Measurements from ENCODE around the gene INPP5B. TPM values are rescaled to one million over a fixed set of nuclear protein-coding genes. Genes with fewer than 3 reads are reported as not detected.
A peak's percentile ranks its signal among the peaks of the same experiment; 100 is the strongest.

The INPP5B gene
- total and polyA plus RNA-seq, 11 donors = 6.5 to 16.2 (median 12.1) TPM

- TF ChIP-seq POLR2A (IDR thresholded peaks at IDR 0.05) (no peak), CTCF (IDR thresholded peaks at IDR 0.05) (no peak)
- intact Hi-C loops (cut with DNase I) = no loop called here
- Histone ChIP-seq H3K9me3 (no peaks in the 10 kb centered on the region), H3K4me3 (no peak overlapping the region), H3K27ac (peak overlapping the region in 1 of 12 donors; percentile 66), H3K4me1 (peaks cover 0 to 68% (median 3%) of the 10 kb centered on the region in 12 donors), H3K27me3 (no peaks in the 10 kb centered on the region), H3K36me3 (peaks cover 0 to 31% (median 4%) of the 10 kb centered on the region in 9 donors)
- WGBS, 4 donors = 76 to 82% (median 77%) methylated on average over 3 of the region's 3 CpGs
- DNase-seq = no peak
- no peak for ATAC-seq
Measured at GRCh38 chr1:37845786-37846185, 101.1 kb downstream of the INPP5B start.

- no peak for ATAC-seq
- intact Hi-C loops (cut with DNase I) = no loop called here
- peak overlapping the region in 1 of 12 donors; percentile 66 for H3K27ac ChIP-seq
Measured at GRCh38 chr1:37845049-37845646, 101.7 kb downstream of the INPP5B start.

GRCh38 chr1:37844536-37844935 is 102.3 kb downstream of the INPP5B start:
- no peak overlapping the region for H3K27ac ChIP-seq
- peaks cover 0 to 56% (median 0%) of the 10 kb centered on the region in 12 donors for H3K4me1 ChIP-seq
- no peaks in the 10 kb centered on the region for H3K27me3 ChIP-seq
- no peak for ATAC-seq
- DNase-seq = no peak
- no peak overlapping the region for H3K4me3 ChIP-seq
- TF ChIP-seq POLR2A (IDR thresholded peaks at IDR 0.05) (no peak), CTCF (IDR thresholded peaks at IDR 0.05) (no peak)
- intact Hi-C loops (cut with DNase I) = no loop called here
- H3K9me3 ChIP-seq = no peaks in the 10 kb centered on the region
- peaks cover 0 to 38% (median 12%) of the 10 kb centered on the region in 9 donors for H3K36me3 ChIP-seq

More at GRCh38 chr1:37845049-37845646, 101.7 kb downstream of the INPP5B start:
- TF ChIP-seq POLR2A (IDR thresholded peaks at IDR 0.05) = no peak
- no peak for TF ChIP-seq CTCF (IDR thresholded peaks at IDR 0.05)
- no peaks in the 10 kb centered on the region for H3K9me3 ChIP-seq
- H3K27me3 ChIP-seq = no peaks in the 10 kb centered on the region
- no peak for DNase-seq
- 89 to 97% (median 93%) methylated on average over 5 of the region's 5 CpGs for WGBS, 4 donors
- H3K36me3 ChIP-seq = peaks cover 0 to 38% (median 6%) of the 10 kb centered on the region in 9 donors
- peaks cover 0 to 62% (median 0%) of the 10 kb centered on the region in 12 donors for H3K4me1 ChIP-seq
- no peak overlapping the region for H3K4me3 ChIP-seq

GRCh38 chr1:37841652-37842051 is 105.2 kb downstream of the INPP5B start:
- Histone ChIP-seq H3K9me3 (no peaks in the 10 kb centered on the region), H3K27me3 (no peaks in the 10 kb centered on the region), H3K36me3 (peaks cover 0 to 49% (median 38%) of the 10 kb centered on the region in 9 donors), H3K4me3 (no peak overlapping the region), H3K27ac (no peak overlapping the region), H3K4me1 (peaks cover 0 to 32% (median 0%) of the 10 kb centered on the region in 12 donors)
- no peak for TF ChIP-seq CTCF (IDR thresholded peaks at IDR 0.05)
- TF ChIP-seq POLR2A (IDR thresholded peaks at IDR 0.05) = no peak
- DNase-seq (no peak), ATAC-seq (no peak)
- intact Hi-C loops (cut with DNase I) = no loop called here
- 92 to 96% (median 95%) methylated on average over 3 of the region's 3 CpGs for WGBS, 4 donors

Measured in heart left ventricle (tissue), 16 donors.